SK-N-MC (cell line): ENCODE results near the gene HOXD12.

Source experiments
- EZH2 ChIP-seq: fragments of 200-600 bp; sonication (generic); IDR thresholded peaks from one replicate; pipeline ENCODE4 v1.6.1; 2017; ENCODE audit warnings: antibody characterized with exemption
- FOXP2 ChIP-seq: optimal IDR thresholded peaks from 2 replicates; pipeline ENCODE3; 2011; ENCODE audit warnings: mild to moderate bottlenecking, moderate library complexity; ENCODE audit not compliant: insufficient read depth; ENCODE audit errors: extremely low read length, control extremely low read depth
- POLR2AphosphoS5 ChIP-seq: IDR thresholded peaks from 2 replicates; pipeline ENCODE4 v1.6.1; 2012; ENCODE audit warnings: mild to moderate bottlenecking, low read depth, low read length, borderline replicate concordance

DNA sequence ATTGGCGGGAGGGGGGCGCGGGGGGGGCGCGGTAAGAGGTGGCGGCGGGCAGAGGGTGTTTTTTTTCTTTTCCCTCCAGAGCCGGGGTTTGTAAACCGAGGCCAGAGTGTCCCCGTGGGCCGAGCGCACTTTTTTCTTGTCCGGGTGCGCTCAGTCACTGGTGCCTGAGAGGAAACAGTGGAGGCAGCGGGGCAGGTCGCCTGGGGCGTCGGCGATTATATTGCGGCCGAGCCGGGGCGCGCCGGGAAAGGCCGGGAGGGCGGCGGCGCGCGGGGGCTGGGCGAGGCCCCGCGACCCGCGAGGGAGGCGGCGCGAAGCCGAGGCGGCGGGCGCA lies 30.2 kb downstream of the HOXD12 start:
- TF ChIP-seq EZH2 (no peak), POLR2AphosphoS5 (no peak), FOXP2 (no peak)
